ENCODE measurements around the gene OPRL1. TPM values are rescaled to one million over a fixed set of nuclear protein-coding genes. Genes with fewer than 3 reads are reported as not detected.

OPRL1 gene
- total RNA-seq, 1 experiment from 2014 or later, result 1.2 TPM

- DNase-seq (ENCODE audit: low spot score), result no peak
Observed at GRCh38 chr20:64140061-64140931, 60.4 kb downstream of the OPRL1 start.

GRCh38 chr20:64140956-64141355 is 61.1 kb downstream of the OPRL1 start:
- no peak for DNase-seq (ENCODE audit: low spot score)

GRCh38 chr20:64142590-64142989 is 62.7 kb downstream of the OPRL1 start:
- DNase-seq (ENCODE audit: low spot score), result no peak

GRCh38 chr20:64143018-64143801 is 63.3 kb downstream of the OPRL1 start:
- DNase-seq (ENCODE audit: low spot score), result no peak

- no peak for DNase-seq (ENCODE audit: low spot score)
Observed at GRCh38 chr20:64144144-64144912, 64.4 kb downstream of the OPRL1 start.

GRCh38 chr20:64145458-64146300 is 65.8 kb downstream of the OPRL1 start:
- DNase-seq (ENCODE audit: low spot score), result no peak

- no peak for DNase-seq (ENCODE audit: low spot score)
Observed at GRCh38 chr20:64146301-64146935, 66.5 kb downstream of the OPRL1 start.

- DNase-seq (ENCODE audit: low spot score), result no peak
Observed at GRCh38 chr20:64146936-64147477, 67.1 kb downstream of the OPRL1 start.

GRCh38 chr20:64148581-64148980 is 68.7 kb downstream of the OPRL1 start:
- DNase-seq (ENCODE audit: low spot score), result no peak

GRCh38 chr20:64149141-64149540 is 69.3 kb downstream of the OPRL1 start:
- no peak for DNase-seq (ENCODE audit: low spot score)

- no peak for DNase-seq (ENCODE audit: low spot score)
Observed at GRCh38 chr20:64149809-64150560, 70.1 kb downstream of the OPRL1 start.

Small RNA genes lying within 50 kb of the gene (small RNA-seq; reads per million reads assigned to genes)
- not detected for gene AL355803.1
- not detected for gene MIR6813

Other genes starting within 250 kb of the OPRL1 start
- 3.3 and 5.3 TPM in 2 replicates for gene ZBTB46, start 248.8 kb upstream of the OPRL1 start, total RNA-seq (2014; rRNA removed; shearing (Covaris generic))
- gene ABHD16B, start 218.6 kb upstream of the OPRL1 start, total RNA-seq (2014; rRNA removed; shearing (Covaris generic)), result not detected in 2 replicates
- gene TPD52L2, start 214.8 kb upstream of the OPRL1 start, total RNA-seq (2014; rRNA removed; shearing (Covaris generic)), result 151 and 156 TPM in 2 replicates
- gene DNAJC5, start 185.0 kb upstream of the OPRL1 start, total RNA-seq (2014; rRNA removed; shearing (Covaris generic)), result 106 and 109 TPM in 2 replicates
- gene UCKL1, start 123.7 kb upstream of the OPRL1 start, total RNA-seq (2014; rRNA removed; shearing (Covaris generic)), result 63.2 and 68.4 TPM in 2 replicates
- 0.34 and 0.38 TPM in 2 replicates for gene ZNF512B, start 110.2 kb upstream of the OPRL1 start, total RNA-seq (2014; rRNA removed; shearing (Covaris generic))
- gene SAMD10, start 100.4 kb upstream of the OPRL1 start, total RNA-seq (2014; rRNA removed; shearing (Covaris generic)), result 47.2 and 51.9 TPM in 2 replicates
- 102 and 110 TPM in 2 replicates for gene PRPF6, start 99.0 kb upstream of the OPRL1 start, total RNA-seq (2014; rRNA removed; shearing (Covaris generic))
- 0.69 and 1.5 TPM in 2 replicates for gene C20orf204, start 43.9 kb upstream of the OPRL1 start, total RNA-seq (2014; rRNA removed; shearing (Covaris generic))
- not detected in 2 replicates for gene SOX18, start 30.4 kb upstream of the OPRL1 start, total RNA-seq (2014; rRNA removed; shearing (Covaris generic))
- 1.2 TPM in 1 of 2 replicates, not detected in the other for gene TCEA2, start 16.9 kb upstream of the OPRL1 start, total RNA-seq (2014; rRNA removed; shearing (Covaris generic))
- gene RGS19, start 564 bp upstream of the OPRL1 start, total RNA-seq (2014; rRNA removed; shearing (Covaris generic)), result 89.2 and 99.8 TPM in 2 replicates
- gene LKAAEAR1, start 4.3 kb downstream of the OPRL1 start, total RNA-seq (2014; rRNA removed; shearing (Covaris generic)), result not detected in 2 replicates
- gene NPBWR2, start 27.5 kb downstream of the OPRL1 start, total RNA-seq (2014; rRNA removed; shearing (Covaris generic)), result not detected in 2 replicates
- gene MYT1, start 84.4 kb downstream of the OPRL1 start, total RNA-seq (2014; rRNA removed; shearing (Covaris generic)), result 2.8 and 5.8 TPM in 2 replicates
- 41.4 and 52.0 TPM in 2 replicates for gene PCMTD2, start 175.7 kb downstream of the OPRL1 start, total RNA-seq (2014; rRNA removed; shearing (Covaris generic))